GM19351 (cell line): ENCODE measurements around the gene CCIN.
"Not testable (repeated sequence)": the region's sequence is repeated elsewhere in the genome, so short reads cannot be mapped to it uniquely, and the experiment has no call there.

ENCODE experiments used
- ATAC-seq: cut with Tn5 transposase; IDR thresholded peaks from one replicate; pipeline ENCODE4 v1.9.1; 2021; ENCODE audit warnings: mild to moderate bottlenecking, moderate library complexity; ENCODE audit not compliant: unreplicated experiment

Gene CCIN

GRCh38 chr9:36158122-36158521, 11.1 kb upstream of the CCIN start:
- no peak for ATAC-seq

- ATAC-seq: no peak
Measured at GRCh38 chr9:36158917-36159316, 10.3 kb upstream of the CCIN start.

- not testable (repeated sequence) for ATAC-seq
Measured at GRCh38 chr9:36159509-36159908, 9.7 kb upstream of the CCIN start.

GRCh38 chr9:36160126-36160525, 9.1 kb upstream of the CCIN start:
- ATAC-seq: not testable (repeated sequence)

GRCh38 chr9:36161187-36161586, 8.0 kb upstream of the CCIN start:
- ATAC-seq: no peak

GRCh38 chr9:36162211-36162738, 6.9 kb upstream of the CCIN start:
- ATAC-seq: no peak

- no peak for ATAC-seq
Measured at GRCh38 chr9:36163049-36163785, 6.0 kb upstream of the CCIN start.

- ATAC-seq: no peak
Measured at GRCh38 chr9:36163786-36164170, 5.4 kb upstream of the CCIN start.

GRCh38 chr9:36164372-36164771, 4.8 kb upstream of the CCIN start:
- no peak for ATAC-seq

- no peak for ATAC-seq
Measured at GRCh38 chr9:36164989-36165388, 4.2 kb upstream of the CCIN start.

GRCh38 chr9:36165826-36166167, 3.4 kb upstream of the CCIN start:
- ATAC-seq: no peak

GRCh38 chr9:36166168-36166927, 2.8 kb upstream of the CCIN start:
- peak; percentile 94 for ATAC-seq

GRCh38 chr9:36169708-36170107, 520 bp downstream of the CCIN start:
- no peak for ATAC-seq

- no peak for ATAC-seq
Measured at GRCh38 chr9:36170531-36170930, 1.3 kb downstream of the CCIN start.

- no peak for ATAC-seq
Measured at GRCh38 chr9:36173861-36174260, 4.7 kb downstream of the CCIN start.

GRCh38 chr9:36174271-36174670, 5.1 kb downstream of the CCIN start:
- no peak for ATAC-seq

GRCh38 chr9:36174731-36175130, 5.5 kb downstream of the CCIN start:
- ATAC-seq: no peak

- ATAC-seq: not testable (repeated sequence)
Measured at GRCh38 chr9:36175209-36175608, 6.0 kb downstream of the CCIN start.

- not testable (repeated sequence) for ATAC-seq
Measured at GRCh38 chr9:36176496-36176895, 7.3 kb downstream of the CCIN start.

GRCh38 chr9:36177571-36177970, 8.4 kb downstream of the CCIN start:
- no peak for ATAC-seq

- not testable (repeated sequence) for ATAC-seq
Measured at GRCh38 chr9:36180243-36180642, 11.1 kb downstream of the CCIN start.

- ATAC-seq: no peak
Measured at GRCh38 chr9:36187414-36187813, 18.2 kb downstream of the CCIN start.
